GM12865 (cell line): ENCODE data around the gene FMN2.

Experiments
- DNase-seq: peaks from one replicate; pipeline ENCODE4 v3.0.0; 2010; ENCODE audit warnings: low read depth
- H3K4me3 ChIP-seq: 2 replicates; pipeline ENCODE4 v1.5.1; 2011; ENCODE audit warnings: mild to moderate bottlenecking, low read depth, low read length, control low read depth
- TF ChIP-seq, protein P1 (sequence below): IDR thresholded peaks from 2 replicates; pipeline ENCODE4 v1.5.1; 2011; ENCODE audit warnings: low read length, control low read depth, low read depth, inconsistent platforms; ENCODE audit not compliant: insufficient read depth; ENCODE audit errors: missing control alignments

Gene FMN2

GRCh38 chr1:240199758-240200645 is 108.3 kb downstream of the FMN2 start:
- TF ChIP-seq, protein P1, sequence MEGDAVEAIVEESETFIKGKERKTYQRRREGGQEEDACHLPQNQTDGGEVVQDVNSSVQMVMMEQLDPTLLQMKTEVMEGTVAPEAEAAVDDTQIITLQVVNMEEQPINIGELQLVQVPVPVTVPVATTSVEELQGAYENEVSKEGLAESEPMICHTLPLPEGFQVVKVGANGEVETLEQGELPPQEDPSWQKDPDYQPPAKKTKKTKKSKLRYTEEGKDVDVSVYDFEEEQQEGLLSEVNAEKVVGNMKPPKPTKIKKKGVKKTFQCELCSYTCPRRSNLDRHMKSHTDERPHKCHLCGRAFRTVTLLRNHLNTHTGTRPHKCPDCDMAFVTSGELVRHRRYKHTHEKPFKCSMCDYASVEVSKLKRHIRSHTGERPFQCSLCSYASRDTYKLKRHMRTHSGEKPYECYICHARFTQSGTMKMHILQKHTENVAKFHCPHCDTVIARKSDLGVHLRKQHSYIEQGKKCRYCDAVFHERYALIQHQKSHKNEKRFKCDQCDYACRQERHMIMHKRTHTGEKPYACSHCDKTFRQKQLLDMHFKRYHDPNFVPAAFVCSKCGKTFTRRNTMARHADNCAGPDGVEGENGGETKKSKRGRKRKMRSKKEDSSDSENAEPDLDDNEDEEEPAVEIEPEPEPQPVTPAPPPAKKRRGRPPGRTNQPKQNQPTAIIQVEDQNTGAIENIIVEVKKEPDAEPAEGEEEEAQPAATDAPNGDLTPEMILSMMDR, result no peak
- no peak for DNase-seq
- no peak overlapping the region for H3K4me3 ChIP-seq

- DNase-seq, result no peak
- H3K4me3 ChIP-seq, result no peak overlapping the region
- TF ChIP-seq, protein P1, result no peak
Measured at GRCh38 chr1:240201931-240202330, 110.2 kb downstream of the FMN2 start.

- DNase-seq, result no peak
- TF ChIP-seq, protein P1, result no peak
- no peak overlapping the region for H3K4me3 ChIP-seq
Measured at GRCh38 chr1:240207073-240207709, 115.5 kb downstream of the FMN2 start.

- TF ChIP-seq, protein P1, result no peak
- H3K4me3 ChIP-seq, result no peak overlapping the region
- no peak for DNase-seq
Measured at GRCh38 chr1:240210026-240210425, 118.3 kb downstream of the FMN2 start.

- no peak for DNase-seq
- TF ChIP-seq, protein P1, result no peak
- no peak overlapping the region for H3K4me3 ChIP-seq
Measured at GRCh38 chr1:240212556-240212955, 120.9 kb downstream of the FMN2 start.

DNA sequence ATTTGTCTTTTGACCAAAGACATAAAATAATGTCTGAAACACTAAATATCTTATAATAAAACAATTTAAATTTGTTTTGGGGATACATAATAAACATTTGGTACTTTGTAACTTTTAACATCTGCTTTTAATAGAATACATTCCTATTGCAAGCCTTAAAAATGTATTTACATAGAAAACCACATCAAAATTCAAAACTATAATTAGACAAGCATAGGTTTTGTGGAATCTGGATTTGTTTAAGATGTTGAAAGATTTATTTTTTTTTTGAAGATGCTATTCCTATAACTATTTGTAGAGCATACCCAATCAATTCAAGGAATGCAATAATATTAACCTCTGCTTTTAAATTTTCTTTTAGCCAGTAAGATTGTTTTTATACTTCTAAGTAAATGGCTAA is 125.7 kb downstream of the FMN2 start:
- DNase-seq, result no peak
- TF ChIP-seq, protein P1, result no peak
- no peak overlapping the region for H3K4me3 ChIP-seq
